Measurements from ENCODE around the gene SLITRK5. TPM values are rescaled to one million over a fixed set of nuclear protein-coding genes. Genes with fewer than 3 reads are reported as not detected.

The SLITRK5 gene
- total RNA-seq, 1 donor from 2014 or later, result 0.13 TPM

DNA sequence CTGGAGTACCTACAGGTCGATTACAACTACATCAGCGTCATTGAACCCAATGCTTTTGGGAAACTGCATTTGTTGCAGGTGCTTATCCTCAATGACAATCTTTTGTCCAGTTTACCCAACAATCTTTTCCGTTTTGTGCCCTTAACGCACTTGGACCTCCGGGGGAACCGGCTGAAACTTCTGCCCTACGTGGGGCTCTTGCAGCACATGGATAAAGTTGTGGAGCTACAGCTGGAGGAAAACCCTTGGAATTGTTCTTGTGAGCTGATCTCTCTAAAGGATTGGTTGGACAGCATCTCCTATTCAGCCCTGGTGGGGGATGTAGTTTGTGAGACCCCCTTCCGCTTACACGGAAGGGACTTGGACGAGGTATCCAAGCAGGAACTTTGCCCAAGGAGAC is 4.7 kb downstream of the SLITRK5 start:
- peaks cover 30% of the 10 kb centered on the region for H3K4me1 Mint-ChIP-seq (ENCODE audit: unreplicated experiment)

DNA sequence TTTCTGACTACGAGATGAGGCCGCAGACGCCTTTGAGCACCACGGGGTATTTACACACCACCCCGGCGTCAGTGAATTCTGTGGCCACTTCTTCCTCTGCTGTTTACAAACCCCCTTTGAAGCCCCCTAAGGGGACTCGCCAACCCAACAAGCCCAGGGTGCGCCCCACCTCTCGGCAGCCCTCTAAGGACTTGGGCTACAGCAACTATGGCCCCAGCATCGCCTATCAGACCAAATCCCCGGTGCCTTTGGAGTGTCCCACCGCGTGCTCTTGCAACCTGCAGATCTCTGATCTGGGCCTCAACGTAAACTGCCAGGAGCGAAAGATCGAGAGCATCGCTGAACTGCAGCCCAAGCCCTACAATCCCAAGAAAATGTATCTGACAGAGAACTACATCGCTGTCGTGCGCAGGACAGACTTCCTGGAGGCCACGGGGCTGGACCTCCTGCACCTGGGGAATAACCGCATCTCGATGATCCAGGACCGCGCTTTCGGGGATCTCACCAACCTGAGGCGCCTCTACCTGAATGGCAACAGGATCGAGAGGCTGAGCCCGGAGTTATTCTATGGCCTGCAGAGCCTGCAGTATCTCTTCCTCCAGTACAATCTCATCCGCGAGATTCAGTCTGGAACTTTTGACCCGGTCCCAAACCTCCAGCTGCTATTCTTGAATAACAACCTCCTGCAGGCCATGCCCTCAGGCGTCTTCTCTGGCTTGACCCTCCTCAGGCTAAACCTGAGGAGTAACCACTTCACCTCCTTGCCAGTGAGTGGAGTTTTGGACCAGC is 5.3 kb downstream of the SLITRK5 start:
- Mint-ChIP-seq H3K27me3 (ENCODE audit: unreplicated experiment) (peaks cover 41% of the 10 kb centered on the region), H3K9me3 (ENCODE audit: unreplicated experiment) (no peaks in the 10 kb centered on the region), H3K4me1 (ENCODE audit: unreplicated experiment) (peaks cover 30% of the 10 kb centered on the region), H3K36me3 (ENCODE audit: unreplicated experiment) (no peaks in the 10 kb centered on the region), H3K4me3 (ENCODE audit: unreplicated experiment) (peak overlapping the region; percentile 42), H3K27ac (ENCODE audit: unreplicated experiment) (no peak overlapping the region)
- no peak for DNase-seq (ENCODE audit: extremely low spot score, unreplicated experiment)
- TF ChIP-seq, protein P1, sequence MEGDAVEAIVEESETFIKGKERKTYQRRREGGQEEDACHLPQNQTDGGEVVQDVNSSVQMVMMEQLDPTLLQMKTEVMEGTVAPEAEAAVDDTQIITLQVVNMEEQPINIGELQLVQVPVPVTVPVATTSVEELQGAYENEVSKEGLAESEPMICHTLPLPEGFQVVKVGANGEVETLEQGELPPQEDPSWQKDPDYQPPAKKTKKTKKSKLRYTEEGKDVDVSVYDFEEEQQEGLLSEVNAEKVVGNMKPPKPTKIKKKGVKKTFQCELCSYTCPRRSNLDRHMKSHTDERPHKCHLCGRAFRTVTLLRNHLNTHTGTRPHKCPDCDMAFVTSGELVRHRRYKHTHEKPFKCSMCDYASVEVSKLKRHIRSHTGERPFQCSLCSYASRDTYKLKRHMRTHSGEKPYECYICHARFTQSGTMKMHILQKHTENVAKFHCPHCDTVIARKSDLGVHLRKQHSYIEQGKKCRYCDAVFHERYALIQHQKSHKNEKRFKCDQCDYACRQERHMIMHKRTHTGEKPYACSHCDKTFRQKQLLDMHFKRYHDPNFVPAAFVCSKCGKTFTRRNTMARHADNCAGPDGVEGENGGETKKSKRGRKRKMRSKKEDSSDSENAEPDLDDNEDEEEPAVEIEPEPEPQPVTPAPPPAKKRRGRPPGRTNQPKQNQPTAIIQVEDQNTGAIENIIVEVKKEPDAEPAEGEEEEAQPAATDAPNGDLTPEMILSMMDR (IDR thresholded peaks at IDR 0.05), result no peak

More for the DNA sequence above, 4.7 kb downstream of the SLITRK5 start:
- Mint-ChIP-seq H3K27me3 (ENCODE audit: unreplicated experiment) (peaks cover 41% of the 10 kb centered on the region), H3K4me3 (ENCODE audit: unreplicated experiment) (no peak overlapping the region), H3K27ac (ENCODE audit: unreplicated experiment) (no peak overlapping the region), H3K9me3 (ENCODE audit: unreplicated experiment) (no peaks in the 10 kb centered on the region), H3K36me3 (ENCODE audit: unreplicated experiment) (no peaks in the 10 kb centered on the region)
- TF ChIP-seq, protein P1 (IDR thresholded peaks at IDR 0.05), result no peak
- no peak for DNase-seq (ENCODE audit: extremely low spot score, unreplicated experiment)

DNA sequence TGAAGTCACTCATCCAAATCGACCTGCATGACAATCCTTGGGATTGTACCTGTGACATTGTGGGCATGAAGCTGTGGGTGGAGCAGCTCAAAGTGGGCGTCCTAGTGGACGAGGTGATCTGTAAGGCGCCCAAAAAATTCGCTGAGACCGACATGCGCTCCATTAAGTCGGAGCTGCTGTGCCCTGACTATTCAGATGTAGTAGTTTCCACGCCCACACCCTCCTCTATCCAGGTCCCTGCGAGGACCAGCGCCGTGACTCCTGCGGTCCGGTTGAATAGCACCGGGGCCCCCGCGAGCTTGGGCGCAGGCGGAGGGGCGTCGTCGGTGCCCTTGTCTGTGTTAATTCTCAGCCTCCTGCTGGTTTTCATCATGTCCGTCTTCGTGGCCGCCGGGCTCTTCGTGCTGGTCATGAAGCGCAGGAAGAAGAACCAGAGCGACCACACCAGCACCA is 5.9 kb downstream of the SLITRK5 start:
- Mint-ChIP-seq H3K4me1 (ENCODE audit: unreplicated experiment) (peaks cover 28% of the 10 kb centered on the region), H3K36me3 (ENCODE audit: unreplicated experiment) (no peaks in the 10 kb centered on the region), H3K27me3 (ENCODE audit: unreplicated experiment) (peaks cover 41% of the 10 kb centered on the region), H3K27ac (ENCODE audit: unreplicated experiment) (no peak overlapping the region), H3K9me3 (ENCODE audit: unreplicated experiment) (no peaks in the 10 kb centered on the region), H3K4me3 (ENCODE audit: unreplicated experiment) (peak overlapping the region; percentile 80)
- DNase-seq (ENCODE audit: extremely low spot score, unreplicated experiment), result no peak
- TF ChIP-seq, protein P1 (IDR thresholded peaks at IDR 0.05), result no peak

DNA sequence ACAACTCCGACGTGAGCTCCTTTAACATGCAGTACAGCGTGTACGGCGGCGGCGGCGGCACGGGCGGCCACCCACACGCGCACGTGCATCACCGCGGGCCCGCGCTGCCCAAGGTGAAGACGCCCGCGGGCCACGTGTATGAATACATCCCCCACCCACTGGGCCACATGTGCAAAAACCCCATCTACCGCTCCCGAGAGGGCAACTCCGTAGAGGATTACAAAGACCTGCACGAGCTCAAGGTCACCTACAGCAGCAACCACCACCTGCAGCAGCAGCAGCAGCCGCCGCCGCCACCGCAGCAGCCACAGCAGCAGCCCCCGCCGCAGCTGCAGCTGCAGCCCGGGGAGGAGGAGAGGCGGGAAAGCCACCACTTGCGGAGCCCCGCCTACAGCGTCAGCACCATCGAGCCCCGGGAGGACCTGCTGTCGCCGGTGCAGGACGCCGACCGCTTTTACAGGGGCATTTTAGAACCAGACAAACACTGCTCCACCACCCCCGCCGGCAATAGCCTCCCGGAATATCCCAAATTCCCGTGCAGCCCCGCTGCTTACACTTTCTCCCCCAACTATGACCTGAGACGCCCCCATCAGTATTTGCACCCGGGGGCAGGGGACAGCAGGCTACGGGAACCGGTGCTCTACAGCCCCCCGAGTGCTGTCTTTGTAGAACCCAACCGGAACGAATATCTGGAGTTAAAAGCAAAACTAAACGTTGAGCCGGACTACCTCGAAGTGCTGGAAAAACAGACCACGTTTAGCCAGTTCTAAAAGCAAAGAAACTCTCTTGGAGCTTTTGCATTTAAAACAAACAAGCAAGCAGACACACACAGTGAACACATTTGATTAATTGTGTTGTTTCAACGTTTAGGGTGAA is 6.6 kb downstream of the SLITRK5 start:
- Mint-ChIP-seq H3K4me3 (ENCODE audit: unreplicated experiment) (peak overlapping the region; percentile 80), H3K4me1 (ENCODE audit: unreplicated experiment) (peaks cover 26% of the 10 kb centered on the region), H3K9me3 (ENCODE audit: unreplicated experiment) (no peaks in the 10 kb centered on the region), H3K27me3 (ENCODE audit: unreplicated experiment) (peaks cover 39% of the 10 kb centered on the region), H3K27ac (ENCODE audit: unreplicated experiment) (no peak overlapping the region), H3K36me3 (ENCODE audit: unreplicated experiment) (no peaks in the 10 kb centered on the region)
- TF ChIP-seq, protein P1 (IDR thresholded peaks at IDR 0.05), result no peak
- no peak for DNase-seq (ENCODE audit: extremely low spot score, unreplicated experiment)

DNA sequence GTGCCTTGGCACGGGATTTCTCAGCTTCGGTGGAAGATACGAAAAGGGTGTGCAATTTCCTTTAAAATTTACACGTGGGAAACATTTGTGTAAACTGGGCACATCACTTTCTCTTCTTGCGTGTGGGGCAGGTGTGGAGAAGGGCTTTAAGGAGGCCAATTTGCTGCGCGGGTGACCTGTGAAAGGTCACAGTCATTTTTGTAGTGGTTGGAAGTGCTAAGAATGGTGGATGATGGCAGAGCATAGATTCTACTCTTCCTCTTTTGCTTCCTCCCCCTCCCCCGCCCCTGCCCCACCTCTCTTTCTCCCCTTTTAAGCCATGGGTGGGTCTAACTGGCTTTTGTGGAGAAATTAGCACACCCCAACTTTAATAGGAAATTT is 7.2 kb downstream of the SLITRK5 start:
- Mint-ChIP-seq H3K36me3 (ENCODE audit: unreplicated experiment) (no peaks in the 10 kb centered on the region), H3K9me3 (ENCODE audit: unreplicated experiment) (no peaks in the 10 kb centered on the region), H3K4me1 (ENCODE audit: unreplicated experiment) (peaks cover 21% of the 10 kb centered on the region), H3K27ac (ENCODE audit: unreplicated experiment) (no peak overlapping the region), H3K4me3 (ENCODE audit: unreplicated experiment) (peak overlapping the region; percentile 80), H3K27me3 (ENCODE audit: unreplicated experiment) (peaks cover 34% of the 10 kb centered on the region)
- TF ChIP-seq, protein P1 (IDR thresholded peaks at IDR 0.05), result no peak
- no peak for DNase-seq (ENCODE audit: extremely low spot score, unreplicated experiment)
